OCI-LY3 (cell line): ENCODE results near the gene DUOX2.

Source experiments
- H2AFZ ChIP-seq: fragments of 200-600, 300-600 bp; shearing (Covaris generic); 2 replicates; pipeline ENCODE4 v1.6.0; 2014; ENCODE audit warnings: antibody characterized with exemption, low read depth, low read length
- H3K27ac ChIP-seq: fragments of 200-600, 300-600 bp; sonication (generic); 2 replicates; pipeline ENCODE4 v1.5.1; 2014; ENCODE audit warnings: mild to moderate bottlenecking, low read length, moderate library complexity, mixed read lengths
- H3K27me3 ChIP-seq: fragments of 200-600, 300-600 bp; sonication (generic); 2 replicates; pipeline ENCODE4 v1.6.1; 2014; ENCODE audit warnings: low read depth, low read length, mixed read lengths
- H3K36me3 ChIP-seq: fragments of 200-600, 300-600 bp; sonication (generic); replicated peaks from 2 replicates; pipeline ENCODE3; 2014; ENCODE audit warnings: low read depth, low read length, mixed read lengths
- H3K4me1 ChIP-seq: fragments of 300-600, 200-600 bp; sonication (generic); 2 replicates; pipeline ENCODE4 v1.6.1; 2014; ENCODE audit warnings: low read length, mixed read lengths
- H3K4me2 ChIP-seq: fragments of 200-600, 300-600 bp; sonication (generic); 2 replicates; pipeline ENCODE4 v1.6.1; 2014; ENCODE audit warnings: low read length, mixed read lengths
- H3K4me3 ChIP-seq: fragments of 300-600, 200-600 bp; sonication (generic); 2 replicates; pipeline ENCODE4 v1.5.1; 2014; ENCODE audit warnings: antibody characterized with exemption, mild to moderate bottlenecking, low read length, moderate library complexity
- H3K79me2 ChIP-seq: fragments of 300-600, 200-600 bp; shearing (Covaris generic); 2 replicates; pipeline ENCODE4 v1.6.1; 2014; ENCODE audit warnings: mild to moderate bottlenecking, low read length, mixed read lengths
- H3K9ac ChIP-seq: fragments of 300-600, 200-600 bp; shearing (Covaris generic); 2 replicates; pipeline ENCODE4 v1.6.0; 2014; ENCODE audit warnings: mild to moderate bottlenecking, low read length, moderate library complexity
- H3K9me3 ChIP-seq: fragments of 200-600, 300-600 bp; shearing (Covaris generic); 2 replicates; pipeline ENCODE4 v1.6.1; 2014; ENCODE audit warnings: low read length, mixed read lengths; ENCODE audit not compliant: insufficient read depth
- H4K20me1 ChIP-seq: fragments of 200-600, 300-600 bp; sonication (generic); 2 replicates; pipeline ENCODE4 v1.6.1; 2016; ENCODE audit warnings: low read length, mixed read lengths; ENCODE audit not compliant: insufficient read depth
- CTCF ChIP-seq: fragments of 200-600, 300-600 bp; sonication (generic); IDR thresholded peaks from 2 replicates; pipeline ENCODE4 v1.5.1; 2014; ENCODE audit warnings: antibody characterized with exemption, low read length, low read depth
- EZH2phosphoT487 ChIP-seq: fragments of 200-600 bp; shearing (Covaris generic); IDR thresholded peaks from 2 replicates; pipeline ENCODE4 v1.6.1; 2018; ENCODE audit warnings: antibody characterized with exemption, mixed run types, low read depth

The DUOX2 gene

DNA sequence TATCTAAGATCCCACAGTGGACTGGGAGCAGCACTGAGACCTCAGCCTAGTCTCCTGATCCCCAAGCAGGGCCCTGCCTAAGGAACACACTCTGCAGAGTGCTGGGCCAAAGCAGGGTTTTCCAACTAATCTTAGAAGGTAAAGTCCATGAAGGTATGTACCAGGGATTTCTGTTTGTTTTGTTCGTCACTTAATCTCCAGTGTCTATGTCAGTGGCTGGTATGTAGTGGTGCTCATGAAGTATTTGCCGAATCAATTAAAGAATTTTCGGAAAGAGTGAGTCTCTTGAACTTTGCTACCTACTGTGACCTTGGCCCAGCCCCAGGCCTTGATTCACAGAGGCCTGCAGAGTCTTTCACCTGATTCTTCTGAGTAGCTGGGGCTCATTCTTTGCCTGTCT lies 17.5 kb upstream of the DUOX2 start:
- no peak for TF ChIP-seq CTCF
- no peak for TF ChIP-seq EZH2phosphoT487
- H3K4me3 ChIP-seq = no peak overlapping the region
- no peaks in the 10 kb centered on the region for H3K9me3 ChIP-seq
- H3K9ac ChIP-seq = no peak overlapping the region
- no peaks in the 10 kb centered on the region for H3K4me1 ChIP-seq
- no peaks in the 10 kb centered on the region for H3K79me2 ChIP-seq
- no peaks in the 10 kb centered on the region for H3K36me3 ChIP-seq
- no peak overlapping the region for H3K4me2 ChIP-seq
- H3K27ac ChIP-seq = no peak overlapping the region
- no peaks in the 10 kb centered on the region for H4K20me1 ChIP-seq
- H3K27me3 ChIP-seq = no peaks in the 10 kb centered on the region
- no peak overlapping the region for H2AFZ ChIP-seq

DNA sequence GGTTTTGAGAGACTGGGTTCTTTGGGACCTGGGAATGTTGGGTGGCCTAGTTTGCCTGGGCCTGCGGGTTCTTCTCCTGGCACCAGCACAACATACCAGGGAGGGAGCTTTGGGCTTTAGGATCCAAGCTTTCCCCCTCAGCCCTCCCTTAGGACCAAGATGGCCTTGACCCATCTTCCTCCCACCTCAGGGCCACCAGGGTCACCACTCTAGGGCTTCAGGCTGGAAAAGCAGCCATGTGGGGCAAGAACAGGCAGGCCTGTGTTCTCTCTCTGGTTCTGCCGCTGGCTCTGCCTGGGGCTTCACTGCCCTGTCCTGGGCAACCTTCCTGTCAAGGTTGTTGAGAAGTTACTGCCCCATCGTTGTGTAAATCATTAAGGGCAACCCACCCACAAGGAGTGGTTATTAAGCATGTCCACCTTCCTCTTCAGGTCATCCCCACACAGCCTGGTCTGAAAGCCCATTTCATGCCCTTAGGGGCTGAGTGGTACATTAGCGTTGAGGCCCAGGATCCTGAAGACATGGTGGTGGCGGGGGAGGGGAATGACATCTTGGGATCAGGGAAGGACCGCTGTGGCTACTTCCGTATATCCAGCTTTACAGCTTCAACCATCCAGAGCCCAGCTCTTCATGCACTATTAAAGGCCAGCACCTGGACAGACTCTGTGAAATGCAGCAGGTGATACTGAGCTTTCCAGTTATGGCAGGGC lies 16.5 kb upstream of the DUOX2 start:
- no peak overlapping the region for H3K4me2 ChIP-seq
- no peak overlapping the region for H3K9ac ChIP-seq
- no peaks in the 10 kb centered on the region for H3K9me3 ChIP-seq
- H3K27ac ChIP-seq = no peak overlapping the region
- H4K20me1 ChIP-seq = no peaks in the 10 kb centered on the region
- no peak overlapping the region for H3K4me3 ChIP-seq
- H3K36me3 ChIP-seq = no peaks in the 10 kb centered on the region
- H3K4me1 ChIP-seq = no peaks in the 10 kb centered on the region
- H3K79me2 ChIP-seq = no peaks in the 10 kb centered on the region
- TF ChIP-seq EZH2phosphoT487 = no peak
- no peak for TF ChIP-seq CTCF
- peaks cover 11% of the 10 kb centered on the region for H3K27me3 ChIP-seq
- H2AFZ ChIP-seq = no peak overlapping the region

DNA sequence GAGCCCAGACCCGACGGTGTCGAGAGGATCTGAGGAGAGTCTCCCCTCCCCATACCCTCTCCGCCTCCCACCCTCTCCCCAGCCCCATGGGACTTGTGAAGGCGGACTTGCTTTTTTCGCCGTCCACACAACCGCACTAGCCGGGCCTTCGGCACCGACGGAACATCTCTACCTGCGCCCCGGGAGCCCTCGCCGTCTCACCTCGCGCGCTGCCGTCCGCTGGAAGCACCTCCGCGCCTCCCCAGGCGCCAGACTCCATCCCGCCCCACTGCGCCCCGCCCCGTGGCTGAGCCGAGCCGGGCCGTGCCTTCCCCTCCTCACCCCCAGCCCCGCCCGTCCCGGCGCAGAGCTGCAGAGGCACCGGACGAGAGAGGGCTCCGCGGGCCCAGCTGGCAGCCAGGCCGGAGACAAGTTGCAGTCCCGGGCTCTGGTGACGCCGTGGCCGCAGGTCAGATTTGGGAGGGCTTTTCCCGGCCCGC lies 15.7 kb upstream of the DUOX2 start, which contains the start of the genes DUOX1 and DUOXA1:
DUOX1 (plus strand) TSS at position 344 of the 479 bp plus-strand sequence. CDS start 1,973 bp downstream, outside the sequence.
DUOXA1 (minus strand) TSS at position 229 of the 479 bp plus-strand sequence. CDS start 6,865 bp downstream, outside the sequence.
- Histone ChIP-seq H3K36me3 (no peaks in the 10 kb centered on the region), H3K9me3 (no peaks in the 10 kb centered on the region), H3K27ac (no peak within 1 kb of the TSS), H2AFZ (no peak within 1 kb of the TSS), H3K79me2 (no peaks in the 10 kb centered on the region), H3K4me1 (no peaks in the 10 kb centered on the region), H3K9ac (no peak within 1 kb of the TSS), H3K27me3 (peaks cover 18% of the 10 kb centered on the region), H4K20me1 (no peaks in the 10 kb centered on the region), H3K4me2 (no peak within 1 kb of the TSS), H3K4me3 (no peak within 1 kb of the TSS)
- no peak for TF ChIP-seq EZH2phosphoT487
- TF ChIP-seq CTCF = no peak

GRCh38 chr15:45128971-45129639 lies 15.1 kb upstream of the DUOX2 start:
- H3K27ac ChIP-seq = no peak overlapping the region
- no peak overlapping the region for H2AFZ ChIP-seq
- no peaks in the 10 kb centered on the region for H3K9me3 ChIP-seq
- H3K4me2 ChIP-seq = no peak overlapping the region
- no peaks in the 10 kb centered on the region for H3K4me1 ChIP-seq
- no peak overlapping the region for H3K9ac ChIP-seq
- H3K27me3 ChIP-seq = peaks cover 22% of the 10 kb centered on the region
- TF ChIP-seq EZH2phosphoT487 (no peak), CTCF (no peak)
- H4K20me1 ChIP-seq = no peaks in the 10 kb centered on the region
- H3K4me3 ChIP-seq = no peak overlapping the region
- no peaks in the 10 kb centered on the region for H3K79me2 ChIP-seq
- no peaks in the 10 kb centered on the region for H3K36me3 ChIP-seq
